ENCODE results near the gene STK24. TPM values are rescaled to one million over a fixed set of nuclear protein-coding genes. Genes with fewer than 3 reads are reported as not detected.

The STK24 gene
- total and polyA plus RNA-seq, 2 of the 8 experiments (the other 6 are each of a cell fraction or from before 2014, with no cell fraction given): 62.8 to 143 TPM

DNA sequence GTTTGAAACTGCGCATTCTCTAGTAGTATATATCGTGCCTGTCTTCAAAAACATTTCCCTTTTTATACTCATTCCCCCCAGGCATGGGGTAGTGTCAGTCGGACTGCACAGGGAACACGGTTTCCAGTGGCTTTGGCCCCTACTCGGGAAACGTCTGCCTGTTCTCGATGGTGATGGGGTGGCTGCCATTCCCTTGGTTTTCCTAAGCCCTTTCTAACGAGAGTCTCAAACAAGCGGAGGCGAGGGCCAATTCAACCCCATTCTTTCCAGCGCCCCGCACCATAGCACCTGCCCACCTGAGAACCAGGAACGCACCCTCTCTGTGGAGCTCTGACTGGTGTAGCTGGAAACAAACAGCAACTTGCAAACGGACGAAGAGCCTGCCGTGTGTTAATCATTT lies 127.6 kb downstream of the STK24 start:
- no peak overlapping the region for H2BK20ac ChIP-seq (ENCODE audit: low read length)
- no peak overlapping the region for H3K56ac ChIP-seq (replicated peaks; ENCODE audit: insufficient read length, low read depth, low read length)
- H2BK5ac ChIP-seq (ENCODE audit: low read depth, low read length): no peak overlapping the region
- FAIRE-seq: no peak
- H4K20me1 ChIP-seq (replicated peaks in 1 of 2; ENCODE audit: control insufficient read depth in 1 of 2, insufficient read depth in 2 of 2, low read length in 2 of 2): peaks cover 8 to 12% of the 10 kb centered on the region in 2 experiments
- H3K4me1 ChIP-seq (replicated peaks in 1 of 4; ENCODE audit: control insufficient read depth in 3 of 4, insufficient read depth in 4 of 4, low read length in 3 of 4): peaks cover 7 to 21% (median 10%) of the 10 kb centered on the region in 4 experiments
- H2AFZ ChIP-seq (ENCODE audit: low read length): no peak overlapping the region
- CTCF ChIA-PET (ENCODE audit: partially characterized antibody): interaction anchor here (0.7 to 3.6 kb wide), 17 partner anchors 9 to 416 kb away, joined by 3 to 27 read pairs (median 5); no protein-coding TSS in a partner anchor
- no peak overlapping the region for H3K27ac ChIP-seq (ENCODE audit: low read depth, low read length)
- no peak overlapping the region for H3K4ac ChIP-seq (replicated peaks; ENCODE audit: insufficient read length, low read depth, low read length)
- H3K23me2 ChIP-seq (ENCODE audit: low read depth, low read length): no peaks in the 10 kb centered on the region
- no peak overlapping the region for H3K4me2 ChIP-seq (ENCODE audit: insufficient read depth in 1 of 2, low read depth in 2 of 2, low read length in 2 of 2)
- 93% methylated on average over 15 of the region's 16 CpGs; no CpG with 5 or more reads in 1 of the 2 experiments for WGBS, 2 experiments (ENCODE audit: extremely low coverage in 1 of 2, insufficient coverage in 1 of 2, insufficient read length in 1 of 2, insufficient replicate concordance in 2 of 2, low coverage in 1 of 2, low lambda C conversion rate in 2 of 2, missing lambda C conversion rate in 1 of 2)
- H3K36me3 ChIP-seq (ENCODE audit: control insufficient read depth in 2 of 4, insufficient read depth in 4 of 4, low read length in 3 of 4): peaks cover 5 to 53% (median 9%) of the 10 kb centered on the region in 4 experiments; a peak in 6 of 8 replicates
- no peak overlapping the region for H2BK12ac ChIP-seq (ENCODE audit: low read depth, low read length)
- H3K14ac ChIP-seq (ENCODE audit: insufficient read length): no peak overlapping the region
- no peak overlapping the region for H2BK15ac ChIP-seq (ENCODE audit: low read length)
- H4K8ac ChIP-seq (ENCODE audit: extremely low read depth, insufficient read depth, low read length): no peak overlapping the region
- H2BK120ac ChIP-seq (replicated peaks; ENCODE audit: low read depth, low read length): no peak overlapping the region
- no peak overlapping the region for H3K23ac ChIP-seq (ENCODE audit: insufficient read length)
- H3K27me3 ChIP-seq (replicated peaks in 1 of 4; ENCODE audit: control insufficient read depth in 3 of 4, extremely low read depth in 1 of 4, insufficient read depth in 3 of 4, low read length in 3 of 4): no peaks in the 10 kb centered on the region
- H3K4me3 ChIP-seq (ENCODE audit: extremely low read depth in 1 of 4, insufficient read depth in 2 of 4, low read depth in 3 of 4, low read length in 4 of 4): no peak overlapping the region
- H4K5ac ChIP-seq (ENCODE audit: insufficient read length, low read depth, low read length): no peak overlapping the region
- no peaks in the 10 kb centered on the region; the same call in 1 of the 2 replicates for H3K79me1 ChIP-seq (ENCODE audit: low read depth, low read length)
- H3K9me3 ChIP-seq (ENCODE audit: insufficient read depth in 2 of 2, low read depth in 1 of 2, low read length in 1 of 2): no peaks in the 10 kb centered on the region
- POLR2A ChIA-PET (ENCODE audit: partially characterized antibody): interaction anchor here (0.9 to 1.4 kb wide), 3 partner anchors 9 to 22 kb away, joined by 3 to 4 read pairs (median 3); no protein-coding TSS in a partner anchor
- no peaks in the 10 kb centered on the region for H3K79me2 ChIP-seq (ENCODE audit: control insufficient read depth in 1 of 2, insufficient read depth in 2 of 2, low read length in 2 of 2)
- no peak overlapping the region for H2AK5ac ChIP-seq (ENCODE audit: low read depth, low read length)
- H4K91ac ChIP-seq (replicated peaks; ENCODE audit: insufficient read length, low read length): no peak overlapping the region
- DNase-seq (ENCODE audit: low read depth in 1 of 2, low spot score in 2 of 2): no peak
- H3K9ac ChIP-seq (replicated peaks in 1 of 4; ENCODE audit: extremely low read depth in 1 of 4, low read depth in 3 of 4, low read length in 3 of 4): no peak overlapping the region
- no peak overlapping the region for H3K18ac ChIP-seq (ENCODE audit: extremely low read depth, low read length)
- TF ChIP-seq MAX (IDR thresholded peaks at IDR 0.05) (no peak), POLR2A (IDR thresholded peaks at IDR 0.05; ENCODE audit: control extremely low read depth in 1 of 2, low read depth in 2 of 2, low read length in 2 of 2) (no peak), ZNF274 (IDR thresholded peaks at IDR 0.05; ENCODE audit: borderline replicate concordance, extremely low read depth, low read length) (no peak), JUND (IDR thresholded peaks at IDR 0.05; ENCODE audit: low read length) (no peak), GABPA (IDR thresholded peaks at IDR 0.05; ENCODE audit: borderline replicate concordance, insufficient read depth, low read length) (no peak), EP300 (IDR thresholded peaks at IDR 0.05; ENCODE audit: borderline replicate concordance in 1 of 2, low read depth in 2 of 2, low read length in 2 of 2) (no peak), EZH2 (IDR thresholded peaks at IDR 0.05; ENCODE audit: low read depth, low read length, severe bottlenecking) (no peak), HDAC2 (IDR thresholded peaks at IDR 0.05; ENCODE audit: borderline replicate concordance in 1 of 2, low read depth in 2 of 2, low read length in 2 of 2) (no peak), SUZ12 (IDR thresholded peaks at IDR 0.05; ENCODE audit: low read length) (no peak)
- TF ChIP-seq, protein P1, sequence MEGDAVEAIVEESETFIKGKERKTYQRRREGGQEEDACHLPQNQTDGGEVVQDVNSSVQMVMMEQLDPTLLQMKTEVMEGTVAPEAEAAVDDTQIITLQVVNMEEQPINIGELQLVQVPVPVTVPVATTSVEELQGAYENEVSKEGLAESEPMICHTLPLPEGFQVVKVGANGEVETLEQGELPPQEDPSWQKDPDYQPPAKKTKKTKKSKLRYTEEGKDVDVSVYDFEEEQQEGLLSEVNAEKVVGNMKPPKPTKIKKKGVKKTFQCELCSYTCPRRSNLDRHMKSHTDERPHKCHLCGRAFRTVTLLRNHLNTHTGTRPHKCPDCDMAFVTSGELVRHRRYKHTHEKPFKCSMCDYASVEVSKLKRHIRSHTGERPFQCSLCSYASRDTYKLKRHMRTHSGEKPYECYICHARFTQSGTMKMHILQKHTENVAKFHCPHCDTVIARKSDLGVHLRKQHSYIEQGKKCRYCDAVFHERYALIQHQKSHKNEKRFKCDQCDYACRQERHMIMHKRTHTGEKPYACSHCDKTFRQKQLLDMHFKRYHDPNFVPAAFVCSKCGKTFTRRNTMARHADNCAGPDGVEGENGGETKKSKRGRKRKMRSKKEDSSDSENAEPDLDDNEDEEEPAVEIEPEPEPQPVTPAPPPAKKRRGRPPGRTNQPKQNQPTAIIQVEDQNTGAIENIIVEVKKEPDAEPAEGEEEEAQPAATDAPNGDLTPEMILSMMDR (IDR thresholded peaks at IDR 0.05; ENCODE audit: control extremely low read depth in 1 of 3, insufficient read depth in 1 of 3, low read depth in 1 of 3, low read length in 3 of 3): no peak
